Thoracic aorta (tissue), 2 donors: ENCODE measurements around the gene ASTN1. TPM values are rescaled to one million over a fixed set of nuclear protein-coding genes. Genes with fewer than 3 reads are reported as not detected.

Experiments
- ATAC-seq: fragments of 150-250 bp; one replicate; pipeline ENCODE4 v1.8.0; 2017; ENCODE audit warnings: low read depth; ENCODE audit not compliant: insufficient number of reproducible peaks, low FRiP score
- DNase-seq: peaks from one replicate; pipeline ENCODE4 v3.0.0-alpha.2; 2020; ENCODE audit warnings: low spot score
- H3K27ac ChIP-seq, 2 donors: fragments of 200-600 bp; sonication (generic); 1 replicate in 1 of 2; 2 replicates in 1 of 2; pipeline ENCODE4 v1.5.1; 2016; ENCODE audit warnings: mild to moderate bottlenecking in 2 of 2, moderate library complexity in 2 of 2
- H3K27me3 ChIP-seq: fragments of 200-600 bp; sonication (generic); replicated peaks from 2 replicates; pipeline ENCODE4 v1.6.0; 2016; ENCODE audit warnings: mild to moderate bottlenecking; ENCODE audit not compliant: insufficient read depth
- H3K36me3 ChIP-seq: fragments of 200-600 bp; sonication (generic); one replicate; pipeline ENCODE4 v1.5.1; 2016
- H3K4me1 ChIP-seq, 2 donors: fragments of 200-600 bp; sonication (generic); 1 replicate in 1 of 2; 2 replicates in 1 of 2; pipeline versions ENCODE4 v1.5.1 to v1.6.0; 2016; ENCODE audit warnings: low read depth in 2 of 2, mild to moderate bottlenecking in 1 of 2; ENCODE audit not compliant: control insufficient read depth in 1 of 2
- H3K4me3 ChIP-seq: fragments of 200-600 bp; sonication (generic); 2 replicates; pipeline ENCODE4 v1.5.1; 2016; ENCODE audit warnings: mild to moderate bottlenecking
- H3K9me3 ChIP-seq: fragments of 200-600 bp; sonication (generic); 2 replicates; pipeline ENCODE4 v1.5.1; 2016
- CTCF ChIP-seq: fragments of 200-600 bp; sonication (generic); IDR thresholded peaks from one replicate; pipeline ENCODE4 v1.5.1; 2019; ENCODE audit warnings: antibody characterized with exemption
- total RNA-seq, 2 donors: library from RNA; depleted of rRNA; stranded (reverse); fragments of >200 nt; gene quantifications; one replicate each; pipeline versions ENCODE4 v1.1.0 to v1.2.3, GENCODE V29; 2016

Gene ASTN1
- total RNA-seq, 2 donors from 2014 or later = 0.41 to 0.42 TPM

DNA sequence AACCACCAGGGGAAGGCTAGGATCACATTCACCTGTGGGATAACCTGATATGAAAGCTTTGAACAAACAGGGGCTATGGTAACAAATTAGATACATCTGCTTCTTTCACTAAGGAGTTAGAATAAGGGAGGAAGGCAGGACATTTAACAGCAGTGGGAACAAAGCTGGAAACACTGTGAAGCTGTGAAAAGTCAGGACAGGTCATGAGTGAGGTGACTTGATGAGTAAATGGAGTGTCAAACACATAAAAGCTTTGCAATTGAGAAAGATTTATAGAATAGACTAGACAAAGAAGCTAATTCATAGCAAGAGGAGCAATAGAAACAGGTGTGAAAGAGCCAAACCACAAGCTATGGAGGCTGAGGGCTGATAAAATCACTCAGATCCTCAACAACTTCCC, 110.0 kb downstream of the ASTN1 start:
- no peak for DNase-seq
- Histone ChIP-seq H3K4me1 (no peaks in the 10 kb centered on the region), H3K27ac (no peak overlapping the region), H3K27me3 (no peaks in the 10 kb centered on the region), H3K36me3 (no peaks in the 10 kb centered on the region), H3K4me3 (no peak overlapping the region), H3K9me3 (no peaks in the 10 kb centered on the region)
- no peak for TF ChIP-seq CTCF
- no peak for ATAC-seq

GRCh38 chr1:177053648-177054047, 110.9 kb downstream of the ASTN1 start:
- ATAC-seq = no peak
- no peak for TF ChIP-seq CTCF
- no peak overlapping the region for H3K27ac ChIP-seq
- H3K4me1 ChIP-seq = no peaks in the 10 kb centered on the region
- H3K9me3 ChIP-seq = no peaks in the 10 kb centered on the region
- H3K27me3 ChIP-seq = no peaks in the 10 kb centered on the region
- no peak overlapping the region for H3K4me3 ChIP-seq
- H3K36me3 ChIP-seq = no peaks in the 10 kb centered on the region
- no peak for DNase-seq

- ATAC-seq (no peak), DNase-seq (no peak)
- Histone ChIP-seq H3K4me3 (no peak overlapping the region), H3K27me3 (no peaks in the 10 kb centered on the region), H3K4me1 (no peaks in the 10 kb centered on the region), H3K36me3 (no peaks in the 10 kb centered on the region), H3K27ac (no peak overlapping the region), H3K9me3 (no peaks in the 10 kb centered on the region)
- TF ChIP-seq CTCF = no peak
These were observed 116.0 kb downstream of the ASTN1 start for GRCh38 chr1:177048314-177049069.

- Histone ChIP-seq H3K4me3 (no peak overlapping the region), H3K36me3 (no peaks in the 10 kb centered on the region), H3K9me3 (no peaks in the 10 kb centered on the region), H3K4me1 (no peaks in the 10 kb centered on the region), H3K27me3 (no peaks in the 10 kb centered on the region), H3K27ac (no peak overlapping the region)
- no peak for ATAC-seq
- no peak for TF ChIP-seq CTCF
- no peak for DNase-seq
These were observed 119.4 kb downstream of the ASTN1 start for GRCh38 chr1:177045151-177045550.

GRCh38 chr1:177044390-177044789, 120.1 kb downstream of the ASTN1 start:
- ATAC-seq = no peak
- H3K27ac ChIP-seq = no peak overlapping the region
- no peaks in the 10 kb centered on the region for H3K27me3 ChIP-seq
- H3K9me3 ChIP-seq = no peaks in the 10 kb centered on the region
- H3K4me3 ChIP-seq = no peak overlapping the region
- DNase-seq = no peak
- no peaks in the 10 kb centered on the region for H3K36me3 ChIP-seq
- H3K4me1 ChIP-seq = no peaks in the 10 kb centered on the region
- TF ChIP-seq CTCF = no peak
